HG03097 (cell line): ENCODE data around the gene IL17A.

Experiments
- ATAC-seq: cut with Tn5 transposase; IDR thresholded peaks from one replicate; pipeline ENCODE4 v1.9.1; 2021; ENCODE audit not compliant: unreplicated experiment, low FRiP score

The IL17A gene

DNA sequence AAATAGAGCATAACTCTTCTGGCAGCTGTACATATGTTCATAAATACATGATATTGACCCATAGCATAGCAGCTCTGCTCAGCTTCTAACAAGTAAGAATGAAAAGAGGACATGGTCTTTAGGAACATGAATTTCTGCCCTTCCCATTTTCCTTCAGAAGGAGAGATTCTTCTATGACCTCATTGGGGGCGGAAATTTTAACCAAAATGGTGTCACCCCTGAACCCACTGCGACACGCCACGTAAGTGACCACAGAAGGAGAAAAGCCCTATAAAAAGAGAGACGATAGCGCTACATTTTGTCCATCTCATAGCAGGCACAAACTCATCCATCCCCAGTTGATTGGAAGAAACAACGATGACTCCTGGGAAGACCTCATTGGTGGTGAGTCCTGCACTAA lies at the start of gene IL17A:
Gene IL17A (plus strand): TSS at position 301 of the 400 bp plus-strand sequence. CDS start 57 bp downstream, at position 358.
- ATAC-seq, result no peak

DNA sequence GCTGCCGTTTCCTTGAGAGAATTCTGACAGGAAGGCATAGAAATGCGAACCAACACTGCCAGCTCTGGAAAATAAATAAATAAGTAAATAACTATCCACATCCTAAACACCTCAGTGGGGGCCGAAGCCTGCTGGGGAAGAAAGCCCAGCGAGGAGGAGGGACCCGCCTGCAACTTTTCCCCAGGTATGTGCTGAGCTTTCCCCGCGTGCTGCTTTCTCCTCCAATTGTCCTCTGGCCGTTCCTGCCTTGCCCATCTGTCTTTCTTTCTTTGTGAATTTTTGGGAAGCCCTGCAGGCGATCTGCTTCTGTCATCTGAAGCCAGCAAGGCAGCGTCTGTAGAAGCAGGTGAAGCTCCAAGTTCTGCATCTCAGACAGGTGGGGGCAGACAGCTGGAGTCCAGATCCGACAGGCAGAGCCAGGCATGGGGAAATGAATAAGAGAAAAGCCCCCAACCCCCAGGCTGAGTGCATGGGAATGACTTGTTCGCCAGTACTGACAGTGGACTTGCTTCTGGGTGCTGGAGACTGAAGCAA lies 49.2 kb upstream of the IL17A start:
- ATAC-seq, result no peak

DNA sequence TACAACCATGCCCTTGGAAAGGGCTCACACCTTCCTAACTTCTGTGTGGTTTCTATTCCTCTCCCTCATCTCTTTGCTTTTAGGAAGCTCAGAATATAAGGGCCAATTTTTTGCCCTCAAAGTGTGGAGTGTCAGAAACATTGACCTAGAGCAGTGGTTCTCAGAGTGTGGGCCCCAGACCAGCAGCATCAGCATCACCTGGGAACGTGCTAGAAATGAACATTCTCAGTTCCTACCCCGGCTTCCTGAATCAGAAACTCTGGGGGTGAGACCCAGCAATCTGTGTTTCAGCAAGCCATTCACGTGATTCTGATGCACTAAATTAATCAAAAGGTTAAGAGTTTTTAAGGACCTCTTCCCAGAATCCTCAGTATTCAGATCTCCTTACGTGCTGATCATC lies 47.9 kb upstream of the IL17A start:
- ATAC-seq, result no peak

DNA sequence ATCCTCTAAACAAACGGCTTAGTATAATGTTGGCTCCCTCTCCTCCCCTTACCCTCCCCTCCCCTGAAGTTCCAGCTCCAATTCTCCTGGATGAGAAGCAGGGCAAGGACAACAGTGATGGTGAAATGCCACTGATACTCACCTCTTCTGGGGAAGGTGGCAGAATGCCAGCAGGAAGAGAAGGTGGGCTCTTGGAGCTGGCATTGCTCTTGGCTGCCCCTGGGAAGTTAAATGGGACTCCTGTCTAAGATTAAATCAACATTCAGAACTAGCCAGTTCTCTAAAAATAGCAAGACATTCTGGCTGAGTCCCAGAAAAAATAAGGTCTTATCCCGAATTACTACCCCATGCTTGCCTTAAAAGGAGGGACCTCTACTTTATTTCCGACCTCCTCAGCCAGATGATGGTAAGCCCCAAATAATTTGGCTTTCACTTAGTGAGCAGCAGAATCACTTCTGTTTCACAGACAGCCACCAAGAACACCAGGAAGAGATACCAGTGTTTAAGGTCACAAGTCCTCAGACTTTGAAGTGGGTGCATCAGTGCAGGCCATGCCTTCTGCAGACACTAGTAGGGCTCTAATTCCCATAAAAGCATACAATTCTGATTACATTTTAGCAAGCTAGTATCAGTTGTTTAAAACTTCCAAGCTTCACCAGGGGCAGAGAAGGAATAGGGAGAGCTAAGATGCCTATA lies 46.0 kb upstream of the IL17A start:
- no peak for ATAC-seq

DNA sequence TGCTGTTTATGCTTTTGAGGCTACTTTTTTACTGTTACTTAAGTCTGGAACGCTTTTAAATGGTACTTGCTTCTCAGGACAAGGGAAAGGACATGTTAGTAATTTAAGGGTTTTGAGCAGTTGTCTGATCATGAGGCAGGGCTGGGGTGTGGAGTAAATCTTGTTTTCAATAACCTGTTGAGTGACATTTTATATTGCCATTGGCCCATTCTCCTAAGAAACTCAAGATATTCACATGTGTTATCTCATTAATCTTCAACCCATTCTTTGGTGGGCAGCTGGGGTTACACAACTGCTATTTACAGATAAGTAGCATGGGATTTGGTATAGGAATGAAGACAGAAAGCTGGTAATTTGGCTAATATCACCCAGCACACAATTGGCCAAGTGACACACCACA lies 44.6 kb upstream of the IL17A start:
- ATAC-seq, result no peak

DNA sequence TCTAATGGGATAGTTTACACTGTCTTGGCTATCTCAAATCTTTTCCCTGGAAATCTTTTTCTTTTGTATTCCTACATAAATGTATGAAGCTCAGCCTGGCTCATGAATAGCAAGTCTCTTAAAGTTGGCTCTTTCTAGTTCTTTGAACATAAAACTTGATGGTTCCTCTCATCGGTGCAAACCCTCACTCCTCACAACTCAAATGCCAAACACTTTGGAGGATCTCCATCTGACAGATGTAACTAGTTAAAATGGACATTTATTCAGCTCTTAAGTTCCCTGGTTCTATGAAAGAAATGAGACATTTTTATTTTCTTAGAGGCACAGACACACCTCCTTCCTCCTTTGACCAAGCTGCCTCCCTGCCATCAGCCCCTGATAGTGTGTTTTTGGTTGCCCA lies 43.6 kb upstream of the IL17A start:
- no peak for ATAC-seq

DNA sequence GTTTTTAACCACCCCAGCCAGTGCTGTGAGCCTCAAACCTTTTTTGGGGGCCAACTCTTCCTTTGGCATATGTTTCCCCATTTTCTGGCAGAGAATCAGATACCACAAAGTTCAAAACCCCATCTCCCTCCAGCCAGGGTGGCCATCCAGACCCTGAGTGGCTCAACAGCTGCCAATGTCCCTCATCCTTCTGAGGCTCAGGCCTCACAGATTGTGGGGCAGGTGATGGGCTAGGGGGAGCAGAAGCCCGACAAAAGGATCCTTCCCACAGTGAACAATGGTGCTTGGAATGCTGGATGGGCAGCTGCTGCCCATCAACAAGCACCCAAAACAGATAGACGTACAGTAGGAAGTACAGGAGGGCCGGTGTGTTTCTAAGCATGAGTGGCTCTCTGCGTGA lies 42.6 kb upstream of the IL17A start:
- ATAC-seq, result no peak

DNA sequence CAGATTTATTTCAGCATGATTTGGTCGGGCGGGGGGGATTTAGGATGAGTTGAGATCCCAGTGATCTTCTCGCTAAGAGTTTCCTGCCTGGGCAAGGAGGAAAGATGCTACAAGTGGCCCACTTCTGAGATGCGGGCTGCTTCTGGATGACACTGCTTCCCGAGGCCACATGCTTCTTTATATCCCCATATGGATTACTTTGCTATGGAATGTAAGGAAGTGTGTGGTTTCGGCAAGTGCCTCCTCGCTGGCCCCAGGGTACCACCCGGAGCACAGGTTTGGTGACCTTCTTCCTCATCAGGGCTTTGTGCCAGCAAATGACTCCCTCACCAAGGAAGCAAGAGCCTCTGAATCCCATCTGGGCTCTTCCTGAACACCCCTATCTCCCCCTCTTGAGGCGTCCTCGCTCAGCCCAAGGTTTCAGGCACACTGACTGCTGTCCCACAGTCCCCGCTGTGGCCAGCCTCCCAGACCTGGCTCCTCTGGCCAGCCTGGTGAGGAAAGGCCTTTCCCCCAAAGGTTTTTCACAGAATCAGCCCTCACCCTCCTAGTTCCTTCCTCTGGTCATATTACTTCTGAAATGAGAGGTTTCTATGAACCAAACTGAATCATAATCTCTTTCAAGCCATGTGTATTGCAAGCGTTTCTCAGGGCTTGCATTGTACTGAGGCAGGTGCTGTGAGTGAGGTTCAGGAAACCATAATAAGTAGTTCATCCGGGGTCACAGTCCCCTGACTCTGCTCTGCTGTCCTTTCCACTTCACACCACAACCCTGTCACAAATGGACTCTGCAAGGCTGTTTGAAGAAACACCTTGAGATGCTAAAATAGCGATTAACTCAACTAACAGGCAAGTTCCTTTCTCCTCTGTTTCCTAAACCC lies 41.7 kb upstream of the IL17A start:
- ATAC-seq, result no peak

DNA sequence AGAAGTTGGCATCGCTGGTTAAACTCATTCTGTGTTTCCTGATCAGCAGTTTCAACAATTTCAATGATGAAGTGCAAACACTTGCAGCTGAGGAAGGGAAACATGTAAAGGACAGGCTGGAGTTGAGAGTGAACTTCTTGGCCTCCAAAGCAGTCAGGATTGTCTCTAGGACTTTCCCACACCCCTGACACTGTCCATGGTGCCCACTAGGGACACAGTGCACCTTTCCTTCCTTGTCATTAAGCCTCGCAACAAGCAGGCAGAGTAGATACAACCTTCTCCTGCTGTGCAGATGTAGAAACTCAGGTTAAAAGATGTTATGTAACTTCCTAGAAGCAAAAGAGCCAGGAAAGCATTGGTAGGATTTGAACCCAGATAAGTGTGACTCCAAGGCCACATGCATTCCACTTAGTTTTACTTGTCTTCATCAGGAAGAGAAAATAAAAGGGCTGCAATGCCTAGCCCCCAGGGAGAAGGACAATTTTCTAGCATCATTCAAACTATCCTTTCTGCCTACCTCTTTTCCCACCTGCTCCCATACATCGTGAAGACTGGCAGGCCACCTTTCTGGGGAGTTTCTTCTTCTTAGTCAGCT lies 39.2 kb upstream of the IL17A start:
- no peak for ATAC-seq

DNA sequence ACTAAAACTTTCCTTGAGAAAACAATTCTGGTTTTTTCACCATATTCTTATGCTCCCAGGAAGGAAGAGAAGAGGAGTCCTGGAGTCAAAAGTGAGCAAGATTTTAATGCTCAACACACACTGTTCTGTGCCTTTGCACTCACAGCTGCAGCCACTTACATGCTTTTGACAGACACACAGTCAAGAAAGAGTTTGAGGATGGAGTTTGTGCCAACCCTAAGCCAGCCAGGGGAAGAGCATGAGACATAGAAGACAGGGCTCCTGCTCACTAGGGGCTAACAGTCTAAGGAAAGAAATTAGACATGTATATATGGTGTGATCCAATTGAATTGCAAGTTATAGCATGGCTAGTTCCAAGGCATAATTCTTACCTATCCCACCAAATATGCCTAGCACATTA lies 37.1 kb upstream of the IL17A start:
- no peak for ATAC-seq

DNA sequence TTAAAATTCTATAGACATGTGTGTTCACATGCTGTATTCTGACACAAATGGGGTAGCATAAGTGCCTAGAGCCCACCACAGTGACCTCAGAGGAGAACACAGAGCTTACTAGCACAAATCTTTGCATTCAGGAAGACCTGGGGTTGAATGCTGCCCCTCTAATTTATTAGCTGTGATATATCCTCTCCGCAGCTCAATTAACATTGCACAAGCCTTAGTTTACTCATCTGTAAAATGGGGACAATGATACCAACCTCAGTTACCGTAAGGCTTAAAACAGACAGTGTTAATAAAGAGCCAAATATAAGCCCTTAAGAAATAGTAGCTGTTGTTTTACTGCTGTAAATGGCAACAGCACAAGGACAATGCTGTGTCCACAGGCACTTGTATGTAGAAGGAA lies 36.2 kb upstream of the IL17A start:
- no peak for ATAC-seq

DNA sequence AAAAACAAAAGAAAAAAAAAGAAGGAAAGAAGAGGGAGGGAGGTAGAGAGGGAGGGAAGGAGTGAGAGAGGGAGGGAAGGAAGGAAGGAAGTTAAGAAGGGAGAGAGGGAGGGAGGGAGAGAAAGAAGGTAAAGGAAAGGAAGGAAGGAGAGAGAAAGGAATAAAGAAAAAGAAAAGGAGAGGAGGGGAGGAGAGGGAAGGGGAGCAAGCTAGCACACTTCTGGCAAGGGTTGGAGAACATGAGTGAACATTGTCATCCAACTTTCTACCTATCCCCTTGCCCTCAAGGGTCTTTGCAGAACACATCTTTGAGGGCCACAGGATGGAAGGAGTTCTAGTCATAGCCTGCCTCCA lies 34.1 kb upstream of the IL17A start:
- no peak for ATAC-seq

DNA sequence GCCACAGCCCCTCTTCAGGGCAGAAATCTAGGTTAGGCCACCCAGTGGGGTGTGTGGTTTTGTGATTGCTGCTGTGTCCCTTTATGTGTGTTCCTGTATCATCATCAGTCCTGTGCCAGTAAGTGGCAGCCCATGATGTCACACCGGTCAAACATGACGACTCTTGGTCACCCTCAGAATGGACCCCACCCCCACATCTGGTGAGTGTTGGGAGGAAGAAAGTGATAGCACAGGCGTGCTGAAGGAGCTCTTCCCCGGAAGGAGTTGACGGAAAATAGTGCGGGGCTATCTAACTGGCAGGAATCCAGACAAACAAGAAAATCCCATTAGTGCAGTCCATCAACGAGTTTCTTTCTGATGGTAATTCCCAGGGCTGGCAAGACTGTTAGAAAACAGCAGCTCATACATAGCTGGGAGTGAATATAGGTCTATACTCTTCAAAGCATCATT lies 33.4 kb upstream of the IL17A start:
- no peak for ATAC-seq

DNA sequence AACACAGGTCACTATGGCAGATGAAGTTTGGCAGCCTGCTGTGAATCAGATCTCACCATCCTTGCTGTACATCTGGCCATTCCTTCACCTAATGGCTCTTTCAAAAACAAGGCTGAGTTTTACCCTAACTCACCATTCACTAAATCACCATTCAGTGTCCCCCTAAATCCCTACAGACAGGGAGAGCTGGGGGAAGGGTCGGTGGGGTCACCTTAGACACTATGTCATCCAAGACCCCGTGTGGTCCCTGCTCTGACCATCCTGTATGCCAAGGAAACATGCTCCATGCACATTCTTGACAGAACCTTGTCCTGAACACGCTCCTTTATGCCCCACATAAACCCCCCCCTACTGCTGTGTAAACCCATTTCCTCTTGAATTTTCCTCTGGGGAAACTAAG lies 31.8 kb upstream of the IL17A start:
- ATAC-seq, result no peak

DNA sequence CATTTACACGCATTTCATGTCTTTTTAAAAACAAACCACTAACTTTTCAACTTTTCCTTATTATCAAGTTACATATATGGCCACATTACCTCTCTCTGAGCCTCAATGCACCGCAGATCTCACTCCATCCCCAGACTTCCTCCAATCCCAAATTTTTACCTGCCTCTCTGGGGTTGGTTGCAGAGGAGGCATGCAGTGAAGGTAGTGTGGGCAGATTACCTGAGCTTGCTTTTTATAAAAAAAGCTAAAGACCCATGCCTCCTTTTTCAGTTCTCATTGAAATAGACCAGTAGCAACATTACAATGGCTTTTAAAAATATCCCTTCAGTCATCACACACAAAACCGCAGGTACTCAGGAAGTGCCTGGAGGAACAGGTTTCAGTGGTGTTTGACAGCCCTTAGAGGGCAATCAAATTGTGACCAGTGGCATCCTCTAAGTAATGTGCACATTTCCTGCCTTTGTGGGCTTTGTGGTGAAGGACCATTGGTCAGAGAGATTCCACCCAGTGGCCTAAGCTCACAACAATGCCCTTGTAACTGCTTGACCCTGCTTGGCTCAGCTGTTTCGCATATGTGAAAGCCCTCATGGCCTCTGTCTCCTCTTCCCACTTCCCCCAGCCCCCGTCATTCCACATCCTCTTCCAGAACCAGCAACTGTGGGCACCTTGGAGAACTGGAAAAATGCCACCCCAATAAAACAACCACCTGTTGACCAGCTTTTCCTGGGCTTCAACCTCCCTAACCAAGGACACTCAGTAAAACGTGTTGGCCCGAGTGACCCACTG lies 30.2 kb upstream of the IL17A start:
- peak; percentile 95 for ATAC-seq

DNA sequence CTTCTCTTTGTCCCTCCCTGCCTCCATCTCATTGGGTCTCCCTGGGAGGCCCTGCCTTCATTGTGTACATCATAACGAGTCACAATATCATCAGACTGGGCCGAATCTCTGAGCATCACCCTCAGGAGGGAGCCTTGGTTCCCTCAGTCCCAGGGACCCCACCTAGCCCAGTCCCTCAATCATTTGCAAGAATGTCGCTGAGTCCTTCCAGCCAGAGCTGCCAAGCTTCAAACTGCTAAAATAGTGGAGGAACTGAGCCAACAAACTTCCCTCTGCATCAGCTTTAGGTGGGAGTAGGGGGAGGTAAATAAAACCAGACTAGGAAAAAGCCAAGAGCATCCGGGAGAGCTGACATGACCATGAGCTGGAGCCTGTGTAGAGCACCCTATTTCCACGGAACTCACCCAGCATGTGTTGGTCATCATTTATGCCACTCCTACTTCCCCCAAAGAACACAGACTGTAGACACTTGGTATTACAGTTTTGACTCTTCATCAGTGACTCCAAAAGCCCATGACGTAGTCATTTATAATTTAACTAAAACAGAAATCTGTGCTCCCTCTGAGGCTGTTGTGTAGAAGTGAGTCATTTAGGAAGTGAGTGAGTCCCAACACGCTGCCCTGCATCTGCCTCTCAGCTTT lies 28.8 kb upstream of the IL17A start:
- peak; percentile 59 for ATAC-seq

DNA sequence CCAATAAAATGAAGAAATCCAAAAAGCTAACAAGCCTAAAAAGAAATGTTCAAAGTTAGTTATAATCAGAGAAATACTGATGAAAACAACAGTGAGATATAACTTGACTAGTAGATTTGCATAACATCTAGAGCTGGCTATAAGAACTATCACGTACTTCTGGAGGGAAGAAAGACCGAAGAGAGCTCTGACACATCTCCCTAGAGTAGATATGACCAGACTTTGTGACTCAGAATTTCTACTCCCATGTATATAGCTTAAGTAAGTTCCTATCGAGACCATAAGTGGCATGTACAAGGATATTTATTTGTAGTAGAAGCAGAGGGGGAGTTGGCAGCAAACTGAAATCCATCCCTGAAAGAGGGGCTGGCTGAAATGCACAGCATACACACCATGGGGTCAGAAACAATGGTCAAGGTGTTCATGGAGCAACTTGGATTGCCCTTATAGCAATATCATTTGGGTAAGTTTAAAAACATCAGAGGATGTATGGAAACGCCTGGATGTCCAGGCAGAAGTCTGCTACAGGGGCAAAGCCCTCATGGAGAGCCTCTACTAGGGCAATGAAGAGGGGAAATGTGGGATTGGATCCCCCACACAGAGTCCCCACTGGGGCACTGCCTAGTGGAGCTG lies 25.6 kb upstream of the IL17A start:
- ATAC-seq, result no peak

DNA sequence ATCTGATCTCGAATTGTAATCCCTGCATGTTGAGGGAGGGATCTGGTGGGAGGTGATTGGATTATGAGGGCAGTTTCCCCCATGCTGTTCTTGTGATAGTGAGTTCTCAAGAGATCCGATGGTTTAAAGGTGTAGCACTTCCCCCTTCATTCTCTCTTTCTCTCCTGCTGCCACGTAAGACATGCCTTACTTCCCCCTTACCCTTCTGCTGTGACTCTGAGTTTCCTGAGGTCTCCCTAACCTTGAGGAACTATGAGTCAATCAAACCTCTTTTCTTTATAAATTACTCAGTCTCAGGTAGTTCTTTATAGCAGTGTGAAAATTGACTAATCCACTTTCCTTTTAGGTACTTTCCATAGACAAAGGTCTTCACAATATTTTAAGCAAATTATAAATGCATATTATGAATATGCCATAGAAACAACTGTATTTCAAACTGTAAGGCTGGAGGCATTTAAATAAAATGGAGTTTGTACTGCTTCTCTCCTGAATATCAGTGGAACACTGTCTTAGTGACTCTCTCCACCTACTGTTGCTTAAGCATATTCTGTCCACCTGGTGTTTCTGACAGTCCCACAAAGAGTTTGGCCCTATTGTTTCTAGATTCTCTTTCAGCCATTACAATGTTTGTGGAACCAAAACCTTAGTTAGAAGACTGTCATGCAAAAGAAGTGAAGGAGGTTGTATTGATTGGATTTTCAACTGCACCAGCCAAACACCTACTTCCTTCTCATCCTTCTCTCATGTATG lies 24.3 kb upstream of the IL17A start:
- no peak for ATAC-seq
